ENCODE measurements around the gene NOP14.
A peak's percentile ranks its signal among the peaks of the same experiment; 100 is the strongest.
"Not testable (repeated sequence)": the region's sequence is repeated elsewhere in the genome, so short reads cannot be mapped to it uniquely, and the experiment has no call there.

The NOP14 gene

DNA sequence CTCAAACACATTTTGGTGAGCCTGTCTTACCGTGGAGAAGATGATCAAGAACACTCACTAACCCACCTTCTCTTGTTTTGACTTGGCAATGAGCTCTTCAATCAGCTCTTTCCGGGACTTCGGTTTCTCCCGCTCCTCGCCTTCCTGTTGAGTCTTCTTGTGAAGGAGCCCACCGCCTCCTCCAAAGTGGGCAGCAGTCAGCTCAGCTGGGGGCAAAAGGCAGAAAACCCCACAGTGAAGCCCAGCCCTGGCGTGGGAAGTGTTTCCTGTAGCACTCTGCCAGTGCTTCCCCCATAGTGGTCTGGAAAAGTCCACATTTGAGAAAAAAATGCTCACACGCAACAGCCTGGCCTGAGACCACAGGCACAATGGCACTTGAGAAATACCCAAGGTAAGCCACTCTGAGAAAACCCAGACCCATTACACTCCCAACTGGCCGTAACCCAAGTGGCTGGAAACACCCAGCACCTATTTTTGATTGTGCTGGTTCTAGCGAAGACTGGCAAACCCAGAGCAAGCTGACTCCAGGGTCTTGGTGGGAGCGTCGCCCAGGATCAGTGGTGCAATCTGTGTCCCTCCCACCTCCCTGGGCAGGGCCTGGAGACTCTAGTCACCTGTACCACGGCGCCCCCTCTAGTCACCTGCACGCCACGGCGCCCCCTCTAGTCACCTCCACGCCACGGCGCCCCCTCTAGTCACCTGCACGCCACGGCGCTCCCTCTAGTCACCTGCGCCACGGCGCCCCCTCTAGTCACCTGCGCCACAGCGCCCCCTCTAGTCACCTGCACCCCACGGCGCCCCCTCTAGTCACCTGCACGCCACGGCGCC, 8.6 kb downstream of the NOP14 start:
- TF ChIP-seq JUND (IDR thresholded peaks at IDR 0.05; ENCODE audit: low read depth) = no peak
- DNase-seq (ENCODE audit: low read depth in 1 of 2, low spot score in 1 of 2) = peak in 1 of 2 experiments; percentile 38
- in situ Hi-C loops (cut with HindIII; ENCODE audit: low pct_unique_long_range_greater_than_20kb, low sequenced_read_pairs) = no loop called here

DNA sequence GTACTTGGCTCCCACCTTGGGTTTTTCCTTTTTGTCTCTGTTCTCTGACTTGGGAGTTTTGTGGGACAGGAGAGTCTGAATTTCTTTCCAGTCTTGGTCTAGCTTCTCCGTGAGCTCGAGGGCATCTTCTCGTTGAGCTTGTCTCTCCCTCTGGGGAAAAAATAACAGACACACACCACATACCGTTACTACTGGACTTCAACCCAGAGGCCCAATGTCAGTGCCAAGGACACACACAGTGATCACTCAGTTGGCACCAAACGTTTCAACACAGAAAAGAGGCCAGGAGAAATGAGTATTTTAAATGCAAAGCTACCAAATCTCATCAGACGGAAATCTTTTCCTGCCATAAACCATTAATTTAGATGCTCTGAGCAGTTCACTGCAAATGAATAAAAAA, 9.7 kb downstream of the NOP14 start:
- in situ Hi-C loops (cut with HindIII; ENCODE audit: low pct_unique_long_range_greater_than_20kb, low sequenced_read_pairs) = no loop called here
- DNase-seq (ENCODE audit: low read depth in 1 of 2, low spot score in 1 of 2) = no peak
- no peak for TF ChIP-seq JUND (IDR thresholded peaks at IDR 0.05; ENCODE audit: low read depth)

- in situ Hi-C loops (cut with HindIII; ENCODE audit: low pct_unique_long_range_greater_than_20kb, low sequenced_read_pairs) = no loop called here
- no peak for DNase-seq (ENCODE audit: low read depth in 1 of 2, low spot score in 1 of 2)
- TF ChIP-seq JUND (IDR thresholded peaks at IDR 0.05; ENCODE audit: low read depth) = no peak
Measured at GRCh38 chr4:2950221-2950989, 12.8 kb downstream of the NOP14 start.

DNA sequence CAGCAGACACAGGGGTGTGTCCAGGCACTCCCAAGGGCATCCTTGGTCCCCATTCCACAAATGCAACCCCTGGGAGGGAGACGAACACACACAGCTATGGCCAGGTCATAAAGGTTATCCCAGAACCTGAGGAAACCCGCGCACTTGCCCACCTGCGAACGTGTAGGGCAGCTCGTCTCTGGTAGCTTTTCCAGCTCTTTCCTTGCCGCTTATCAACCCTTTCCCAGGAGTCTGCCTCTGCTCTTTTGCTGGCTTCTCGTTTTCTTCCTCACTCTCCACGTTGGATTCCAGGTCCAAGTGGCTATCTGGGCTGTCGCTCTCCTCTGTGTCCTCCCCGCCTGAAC, 13.5 kb downstream of the NOP14 start:
- in situ Hi-C loops (cut with HindIII; ENCODE audit: low pct_unique_long_range_greater_than_20kb, low sequenced_read_pairs) = no loop called here
- no peak for TF ChIP-seq JUND (IDR thresholded peaks at IDR 0.05; ENCODE audit: low read depth)
- no peak for DNase-seq (ENCODE audit: low read depth in 1 of 2, low spot score in 1 of 2)

DNA sequence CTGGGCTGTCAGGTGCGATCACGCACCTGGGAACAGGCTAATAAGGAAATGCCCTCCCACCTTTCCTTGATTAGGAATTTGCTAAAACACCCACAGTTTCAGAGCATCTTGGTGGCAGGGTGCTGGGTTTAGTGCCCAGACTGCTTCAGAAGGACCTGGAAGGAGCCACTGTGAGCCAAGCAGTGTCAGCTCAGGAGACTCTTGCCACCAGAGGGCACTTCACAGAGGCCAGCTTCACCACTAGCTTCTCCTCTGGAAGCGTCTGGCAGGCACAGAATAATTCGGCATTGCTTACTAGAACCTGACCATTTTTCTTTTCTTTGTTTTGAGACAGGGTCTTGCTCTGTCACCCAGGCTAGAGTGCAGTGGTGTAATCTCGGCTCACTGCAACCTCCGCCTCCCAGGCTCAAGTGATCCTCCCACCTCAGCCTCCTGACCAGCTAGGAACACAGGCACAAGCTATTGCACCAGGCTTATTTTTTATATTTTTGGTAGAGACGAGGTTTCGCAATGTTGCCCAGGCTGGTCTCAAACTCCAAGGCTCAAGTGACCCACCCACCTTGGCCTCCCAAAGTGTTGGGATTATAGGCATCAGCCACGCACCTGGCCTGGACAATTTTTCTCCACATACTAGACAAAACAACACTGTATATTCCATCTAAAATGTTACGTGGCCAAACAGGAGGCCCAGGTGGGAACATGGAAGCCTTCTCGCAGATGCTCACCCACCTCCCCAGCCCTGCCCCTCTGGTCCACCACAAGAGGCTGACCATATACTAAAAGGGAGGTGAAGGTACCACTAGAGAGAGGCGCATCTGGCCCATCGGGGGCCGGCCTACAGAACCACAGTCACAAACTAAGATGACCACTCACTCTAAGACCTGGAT, 14.1 kb downstream of the NOP14 start:
- DNase-seq (ENCODE audit: low read depth in 1 of 2, low spot score in 1 of 2) = peak; percentile 64 to 75
- TF ChIP-seq JUND (IDR thresholded peaks at IDR 0.05; ENCODE audit: low read depth) = no peak
- in situ Hi-C loops (cut with HindIII; ENCODE audit: low pct_unique_long_range_greater_than_20kb, low sequenced_read_pairs) = no loop called here

GRCh38 chr4:2947926-2948325, 15.3 kb downstream of the NOP14 start:
- no peak for DNase-seq (ENCODE audit: low read depth in 1 of 2, low spot score in 1 of 2)
- in situ Hi-C loops (cut with HindIII; ENCODE audit: low pct_unique_long_range_greater_than_20kb, low sequenced_read_pairs) = no loop called here
- TF ChIP-seq JUND (IDR thresholded peaks at IDR 0.05; ENCODE audit: low read depth) = no peak

- in situ Hi-C loops (cut with HindIII; ENCODE audit: low pct_unique_long_range_greater_than_20kb, low sequenced_read_pairs) = no loop called here
- no peak for DNase-seq (ENCODE audit: low read depth in 1 of 2, low spot score in 1 of 2)
- TF ChIP-seq JUND (IDR thresholded peaks at IDR 0.05; ENCODE audit: low read depth) = no peak
Measured at GRCh38 chr4:2946812-2947600, 16.2 kb downstream of the NOP14 start.

- in situ Hi-C loops (cut with HindIII; ENCODE audit: low pct_unique_long_range_greater_than_20kb, low sequenced_read_pairs); DNase-seq (ENCODE audit: low read depth in 1 of 2, low spot score in 1 of 2): not testable (repeated sequence)
Measured at GRCh38 chr4:2945619-2946604, 17.3 kb downstream of the NOP14 start.

DNA sequence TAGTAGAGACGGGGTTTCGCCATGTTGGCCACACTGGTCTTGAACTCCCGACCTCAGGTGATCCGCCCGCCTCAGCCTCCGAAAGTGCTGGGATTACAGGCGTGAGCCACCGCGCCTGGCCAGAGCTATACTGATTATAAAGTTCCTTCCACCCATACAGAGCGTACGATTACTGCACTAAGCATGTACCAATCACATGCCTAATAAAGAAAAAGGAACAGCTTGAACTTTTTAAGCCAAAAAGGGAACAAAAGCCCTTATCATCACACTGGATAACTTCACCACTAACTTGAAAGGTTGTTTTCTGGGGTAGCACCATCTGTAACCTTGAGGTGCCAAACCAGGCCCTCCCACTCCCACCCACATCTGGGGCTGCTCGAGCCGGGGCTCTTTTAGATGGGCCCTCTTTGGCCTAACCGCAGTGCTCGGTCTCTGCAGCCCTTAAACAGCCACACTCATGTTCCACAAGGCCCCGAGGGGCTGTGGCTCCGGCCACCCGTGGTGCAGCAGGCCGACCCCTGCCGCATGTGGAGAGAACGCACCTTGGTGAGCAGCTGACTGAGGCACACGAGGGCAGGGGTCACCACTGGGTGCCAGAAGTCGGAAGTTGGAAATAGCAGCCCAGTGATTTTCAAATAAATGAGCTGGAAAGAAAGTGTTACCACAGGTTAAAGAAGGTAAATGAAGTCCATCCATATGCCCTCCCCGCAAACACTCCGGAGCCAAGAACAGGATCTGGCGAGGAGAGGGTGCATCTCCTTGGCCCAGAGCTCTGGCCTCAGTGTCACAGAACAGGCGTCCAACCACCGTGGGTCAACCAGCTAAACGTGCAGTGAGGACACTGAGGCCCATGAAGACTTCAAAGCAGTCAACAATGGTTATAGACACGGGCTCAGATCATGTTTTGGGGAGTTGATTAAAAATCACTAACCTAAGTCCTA, 18.4 kb downstream of the NOP14 start:
- in situ Hi-C loops (cut with HindIII; ENCODE audit: low pct_unique_long_range_greater_than_20kb, low sequenced_read_pairs) = no loop called here

GRCh38 chr4:2944091-2944482, 19.1 kb downstream of the NOP14 start:
- in situ Hi-C loops (cut with HindIII; ENCODE audit: low pct_unique_long_range_greater_than_20kb, low sequenced_read_pairs) = no loop called here
- TF ChIP-seq JUND (IDR thresholded peaks at IDR 0.05; ENCODE audit: low read depth) = no peak
- no peak for DNase-seq (ENCODE audit: low read depth in 1 of 2, low spot score in 1 of 2)

More for the DNA sequence above, 18.4 kb downstream of the NOP14 start:
- DNase-seq (ENCODE audit: low read depth in 1 of 2, low spot score in 1 of 2) = no peak
- TF ChIP-seq JUND (IDR thresholded peaks at IDR 0.05; ENCODE audit: low read depth) = no peak

All from T47D (cell line).